Suprapubic skin (tissue), 4 donors: ENCODE data around the gene HERPUD1. TPM values are rescaled to one million over a fixed set of nuclear protein-coding genes. Genes with fewer than 3 reads are reported as not detected.
"Not testable (repeated sequence)": the region's sequence is repeated elsewhere in the genome, so short reads cannot be mapped to it uniquely, and the experiment has no call there.

ENCODE experiments used
- DNase-seq, 2 donors: peaks; one replicate each; pipeline ENCODE4 v3.0.0-alpha.2; 2019; ENCODE audit warnings: low spot score in 2 of 2
- H3K27ac ChIP-seq: fragments of 200-600 bp; sonication (generic); one replicate; pipeline ENCODE4 v1.5.1; 2019
- H3K27me3 ChIP-seq: fragments of 200-600 bp; sonication (generic); one replicate; pipeline ENCODE4 v1.5.1; 2019
- H3K36me3 ChIP-seq: fragments of 200-600 bp; sonication (generic); one replicate; pipeline ENCODE4 v1.5.1; 2019
- H3K4me1 ChIP-seq: fragments of 200-600 bp; sonication (generic); one replicate; pipeline ENCODE4 v1.5.1; 2019
- H3K4me3 ChIP-seq: fragments of 200-600 bp; sonication (generic); one replicate; pipeline ENCODE4 v1.5.1; 2019; ENCODE audit warnings: mild to moderate bottlenecking
- H3K9me3 ChIP-seq: fragments of 200-600 bp; sonication (generic); one replicate; pipeline ENCODE4 v1.5.1; 2019
- CTCF ChIP-seq, 2 donors: fragments of 200-600 bp in 1 of 2; fragments of 450-650 bp in 1 of 2; sonication (generic) in 1 of 2; IDR thresholded peaks; one replicate each; pipeline ENCODE4 v1.5.1; 2016 to 2019; ENCODE audit warnings: antibody characterized with exemption in 2 of 2, mild to moderate bottlenecking in 1 of 2, moderate library complexity in 1 of 2
- EP300 ChIP-seq: sonication (generic); formaldehyde crosslinking; IDR thresholded peaks from one replicate; pipeline ENCODE4 v1.6.1; 2017; ENCODE audit warnings: antibody characterized with exemption
- POLR2A ChIP-seq, 2 donors: fragments of 450-650 bp; IDR thresholded peaks; one replicate each; pipeline ENCODE4 v1.6.1; 2017; ENCODE audit warnings: antibody characterized with exemption in 2 of 2, mild to moderate bottlenecking in 2 of 2, moderate library complexity in 2 of 2
- POLR2AphosphoS5 ChIP-seq, 3 donors: sonication (generic); formaldehyde crosslinking; IDR thresholded peaks; one replicate each; pipeline ENCODE4 v1.6.1; 2017; ENCODE audit warnings: antibody characterized with exemption in 3 of 3
- WGBS: methylation state at CpG from one replicate; pipeline ENCODE4 v1.1.5; 2018; 5-methylcytosine and 5-hydroxymethylcytosine counted together
- total RNA-seq, 4 donors: library from RNA; depleted of rRNA; stranded (reverse); fragments of >200 nt; gene quantifications; one replicate each; pipeline ENCODE4 v1.1.0, GENCODE V29; 2016

HERPUD1 gene
- total RNA-seq, 4 donors from 2014 or later: 146 to 246 (median 160) TPM

DNA sequence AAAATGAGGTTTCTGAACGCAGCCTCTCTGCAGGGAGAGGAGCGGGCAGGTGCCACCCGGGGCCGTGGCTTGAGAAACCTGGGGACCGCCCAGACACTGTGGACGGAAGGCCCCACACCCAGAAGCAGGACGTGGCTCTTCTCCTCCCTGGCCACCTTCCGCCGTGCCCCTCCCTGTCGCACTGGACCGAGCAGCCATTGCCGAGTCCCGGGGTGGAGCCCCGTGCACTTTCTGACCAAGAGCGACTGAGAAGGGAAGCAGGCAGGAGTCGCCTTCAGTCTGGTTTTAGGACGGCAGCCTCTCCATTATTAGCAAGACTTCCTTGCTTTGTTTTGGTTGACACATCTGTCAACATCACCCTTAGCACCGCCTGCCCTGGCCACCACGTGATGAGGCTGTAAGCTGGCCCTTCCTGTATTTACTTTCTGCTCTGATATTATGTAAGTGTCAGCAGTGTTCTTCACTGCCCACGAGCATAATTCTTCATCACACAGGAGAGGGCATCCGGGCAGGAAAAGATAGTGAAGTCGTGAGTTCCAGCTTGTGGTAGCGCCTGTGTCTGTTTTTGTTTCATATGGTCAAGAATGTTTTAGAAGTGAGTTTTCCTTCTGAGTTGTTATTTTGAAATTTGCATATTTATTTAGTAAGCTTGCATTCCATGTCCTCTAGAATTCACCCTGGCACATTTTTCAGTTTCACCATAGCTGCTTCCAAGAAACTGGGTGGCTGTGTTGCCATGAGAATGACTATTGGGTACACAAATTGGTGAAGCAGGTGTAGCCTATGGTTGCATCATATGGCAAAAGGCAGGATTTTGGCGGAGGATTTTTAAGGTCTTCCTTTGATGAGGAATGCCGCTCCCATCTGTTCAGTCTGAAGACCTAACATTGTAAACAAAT, 1.0 kb downstream of the HERPUD1 start:
- TF ChIP-seq EP300 (no peak), POLR2AphosphoS5 (IDR thresholded peaks at IDR 0.05) (peak in 1 of 3 donors; percentile 33), POLR2A (IDR thresholded peaks at IDR 0.05) (peak in 1 of 2 donors; percentile 53)
- Histone ChIP-seq H3K4me3 (peak overlapping the region; percentile 84), H3K4me1 (peaks cover 44% of the 10 kb centered on the region), H3K36me3 (peaks cover 22% of the 10 kb centered on the region), H3K9me3 (no peaks in the 10 kb centered on the region), H3K27ac (peak overlapping the region; percentile 97), H3K27me3 (no peaks in the 10 kb centered on the region)
- peak; percentile 89 to 90 for DNase-seq
- 1% methylated on average over 22 of the region's 25 CpGs for WGBS

GRCh38 chr16:56933828-56934598, 2.1 kb downstream of the HERPUD1 start:
- H3K9me3 ChIP-seq: no peaks in the 10 kb centered on the region

DNA sequence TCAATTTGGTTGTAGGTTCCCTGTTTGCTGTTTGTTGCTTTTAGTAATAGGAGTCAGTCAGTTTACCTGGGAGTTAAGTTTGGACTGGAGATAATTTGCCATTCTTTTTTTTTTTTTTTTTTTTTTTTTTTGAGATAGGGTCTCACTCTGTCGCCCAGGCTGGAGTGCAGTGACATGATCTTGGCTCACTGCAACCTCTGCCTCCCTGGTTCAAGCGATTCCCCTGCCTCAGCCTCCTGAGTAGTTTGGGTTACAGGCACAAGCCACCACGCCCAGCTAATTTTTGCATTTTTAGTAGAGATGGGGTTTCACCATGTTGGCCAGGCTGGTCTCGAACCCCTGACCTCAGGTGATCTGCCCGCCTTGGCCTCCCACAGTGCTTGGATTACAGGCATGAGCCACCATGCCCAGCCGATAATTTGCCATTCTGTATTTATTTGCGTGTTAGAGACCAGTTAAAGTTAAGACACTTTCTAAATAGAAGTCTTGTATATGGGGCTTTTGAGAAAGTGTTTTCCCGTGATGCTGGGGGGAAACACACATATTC, 2.7 kb downstream of the HERPUD1 start:
- WGBS: 31% methylated on average over 8 of the region's 8 CpGs
- peak overlapping the region; percentile 84 for H3K4me3 ChIP-seq
- not testable (repeated sequence) for H3K27ac ChIP-seq, DNase-seq, H3K9me3 ChIP-seq, H3K27me3 ChIP-seq
- H3K36me3 ChIP-seq: peaks cover 40% of the 10 kb centered on the region
- H3K4me1 ChIP-seq: peaks cover 52% of the 10 kb centered on the region

More at GRCh38 chr16:56933828-56934598, 2.1 kb downstream of the HERPUD1 start:
- DNase-seq: no peak
- no peak for TF ChIP-seq POLR2A (IDR thresholded peaks at IDR 0.05)
- TF ChIP-seq POLR2AphosphoS5 (IDR thresholded peaks at IDR 0.05): no peak
- no peak for TF ChIP-seq EP300
- no peak for TF ChIP-seq CTCF (IDR thresholded peaks at IDR 0.05)
- WGBS: 13% methylated on average over 8 of the region's 8 CpGs
- peaks cover 50% of the 10 kb centered on the region for H3K4me1 ChIP-seq
- H3K27me3 ChIP-seq: no peaks in the 10 kb centered on the region
- H3K4me3 ChIP-seq: peak overlapping the region; percentile 84
- H3K27ac ChIP-seq: peak overlapping the region; percentile 97
- peaks cover 33% of the 10 kb centered on the region for H3K36me3 ChIP-seq

DNA sequence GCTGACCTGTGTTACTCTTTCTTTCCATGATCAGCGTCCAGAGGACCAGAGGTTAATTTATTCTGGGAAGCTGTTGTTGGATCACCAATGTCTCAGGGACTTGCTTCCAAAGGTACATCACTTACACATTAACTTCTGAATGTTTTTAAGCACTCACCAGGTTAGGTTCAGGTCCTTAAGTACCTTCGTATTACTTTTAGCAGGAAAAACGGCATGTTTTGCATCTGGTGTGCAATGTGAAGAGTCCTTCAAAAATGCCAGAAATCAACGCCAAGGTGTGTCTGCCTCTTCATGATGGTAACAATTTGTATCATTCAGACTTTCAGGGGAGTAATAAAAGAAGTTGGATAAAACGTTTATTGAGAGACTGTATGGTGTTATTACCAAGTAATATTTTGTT, 3.3 kb downstream of the HERPUD1 start:
- Histone ChIP-seq H3K9me3 (no peaks in the 10 kb centered on the region), H3K36me3 (peaks cover 45% of the 10 kb centered on the region), H3K27ac (no peak overlapping the region), H3K4me1 (peaks cover 56% of the 10 kb centered on the region), H3K27me3 (no peaks in the 10 kb centered on the region), H3K4me3 (peak overlapping the region; percentile 84)
- no peak for DNase-seq
- WGBS: 34% methylated on average over 5 of the region's 5 CpGs
- no peak for TF ChIP-seq POLR2AphosphoS5 (IDR thresholded peaks at IDR 0.05)
- TF ChIP-seq CTCF (IDR thresholded peaks at IDR 0.05): no peak
- no peak for TF ChIP-seq EP300
- TF ChIP-seq POLR2A (IDR thresholded peaks at IDR 0.05): no peak

- Histone ChIP-seq H3K27me3 (no peaks in the 10 kb centered on the region), H3K36me3 (peaks cover 58% of the 10 kb centered on the region), H3K4me3 (no peak overlapping the region), H3K4me1 (peaks cover 50% of the 10 kb centered on the region), H3K9me3 (no peaks in the 10 kb centered on the region), H3K27ac (no peak overlapping the region)
- TF ChIP-seq POLR2A (IDR thresholded peaks at IDR 0.05): no peak
- TF ChIP-seq EP300: no peak
- no peak for TF ChIP-seq CTCF (IDR thresholded peaks at IDR 0.05)
- no peak for TF ChIP-seq POLR2AphosphoS5 (IDR thresholded peaks at IDR 0.05)
- DNase-seq: no peak
- 75% methylated on average over 5 of the region's 5 CpGs for WGBS
Observed at GRCh38 chr16:56936491-56936890, 4.5 kb downstream of the HERPUD1 start.
